ENCODE measurements around the gene RRP1B. TPM values are rescaled to one million over a fixed set of nuclear protein-coding genes. Genes with fewer than 3 reads are reported as not detected.
"Not testable (repeated sequence)": the region's sequence is repeated elsewhere in the genome, so short reads cannot be mapped to it uniquely, and the experiment has no call there.

The RRP1B gene
- total RNA-seq, 1 donor from 2014 or later: 8.4 TPM

DNA sequence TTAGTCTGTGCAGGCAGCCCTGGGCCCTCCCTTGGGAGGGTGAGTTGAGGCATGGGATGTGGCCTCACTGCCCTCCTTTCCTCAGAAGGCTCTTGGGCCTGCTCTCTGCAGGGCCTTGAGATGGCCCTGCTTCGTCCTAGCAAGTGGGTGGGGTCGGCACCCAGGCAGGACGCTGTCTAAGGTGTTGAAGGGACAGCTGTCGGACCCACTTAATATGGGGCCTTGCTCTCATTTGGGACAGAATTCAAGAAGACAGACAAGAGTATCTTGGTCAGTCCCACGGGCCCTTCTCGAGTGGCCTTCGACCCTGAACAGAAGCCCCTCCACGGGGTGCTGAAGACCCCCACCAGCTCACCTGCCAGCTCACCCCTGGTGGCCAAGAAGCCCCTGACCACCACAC, 33.6 kb downstream of the RRP1B start:
- no peak for ATAC-seq (ENCODE audit: poor library complexity)

DNA sequence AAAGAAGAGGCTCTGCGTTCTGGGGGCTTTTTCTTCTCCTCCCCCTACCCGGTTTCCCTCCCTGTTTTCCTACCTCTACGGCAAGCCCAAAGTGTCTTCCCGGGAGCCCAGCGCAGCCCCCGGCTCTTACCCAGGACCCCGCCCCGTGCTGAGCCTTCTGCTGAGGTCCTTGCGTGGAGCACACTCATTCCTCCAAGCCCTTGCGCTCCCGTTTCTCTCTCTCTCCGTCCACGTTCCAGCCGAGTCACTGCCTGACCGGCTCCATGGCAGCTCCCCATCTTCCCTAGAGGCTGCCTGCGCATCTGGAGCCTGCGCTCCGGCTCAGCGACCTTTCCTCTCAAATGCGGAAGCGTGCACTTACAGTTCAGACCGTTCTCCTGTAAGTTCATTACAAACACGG, 34.6 kb downstream of the RRP1B start:
- DNase-seq (no peak), ATAC-seq (ENCODE audit: poor library complexity) (no peak)
- intact Hi-C loops (cut with DNase I): no loop called here

More for the DNA sequence above, 33.6 kb downstream of the RRP1B start:
- intact Hi-C loops (cut with DNase I): no loop called here
- no peak for DNase-seq

DNA sequence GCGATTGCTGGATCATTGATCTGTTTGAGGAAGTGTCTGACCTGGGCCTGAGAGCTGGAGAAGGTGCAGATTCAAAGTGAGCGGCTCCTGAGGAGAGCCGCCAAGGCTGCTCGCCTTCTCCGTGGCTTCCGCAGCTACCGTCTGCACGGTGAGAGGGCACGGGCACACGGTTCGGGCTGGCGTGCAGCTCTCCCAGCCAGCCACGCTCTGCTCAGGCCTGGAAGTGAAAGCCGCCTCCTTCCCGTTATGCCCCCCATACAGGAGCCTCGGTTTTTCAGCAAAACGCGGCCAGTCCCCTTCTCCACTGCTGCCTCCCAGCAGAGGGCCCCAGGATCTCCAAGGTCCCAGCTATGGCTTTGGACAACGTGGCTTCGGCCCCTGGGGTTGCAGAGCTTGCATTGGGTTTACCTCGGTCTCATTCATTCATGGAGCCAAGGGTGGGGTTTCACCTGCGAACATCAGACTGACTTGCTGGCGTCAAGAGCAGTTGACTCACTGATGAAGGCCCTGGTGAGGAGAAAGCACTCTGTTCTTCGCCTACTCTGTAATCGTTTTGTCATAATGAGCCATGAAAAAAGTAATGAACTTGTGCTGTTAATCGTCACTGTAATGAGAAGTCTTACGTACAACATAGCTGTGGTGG, 35.2 kb downstream of the RRP1B start:
- intact Hi-C loops (cut with DNase I): no loop called here
- ATAC-seq (ENCODE audit: poor library complexity) (no peak), DNase-seq (no peak)

GRCh38 chr21:43696214-43696613, 36.9 kb downstream of the RRP1B start:
- ATAC-seq (ENCODE audit: poor library complexity): no peak
- DNase-seq: no peak
- intact Hi-C loops (cut with DNase I): no loop called here

- peak; percentile 4 for DNase-seq
- intact Hi-C loops (cut with DNase I): no loop called here
- ATAC-seq (ENCODE audit: poor library complexity): no peak
These were observed 38.6 kb downstream of the RRP1B start for GRCh38 chr21:43697758-43698643.

- ATAC-seq (ENCODE audit: poor library complexity); intact Hi-C loops (cut with DNase I); DNase-seq: not testable (repeated sequence)
These were observed 40.1 kb downstream of the RRP1B start for GRCh38 chr21:43699492-43699777.

- DNase-seq (peak; percentile 22), ATAC-seq (ENCODE audit: poor library complexity) (no peak)
- intact Hi-C loops (cut with DNase I): no loop called here
These were observed 40.7 kb downstream of the RRP1B start for GRCh38 chr21:43699933-43700599.

DNA sequence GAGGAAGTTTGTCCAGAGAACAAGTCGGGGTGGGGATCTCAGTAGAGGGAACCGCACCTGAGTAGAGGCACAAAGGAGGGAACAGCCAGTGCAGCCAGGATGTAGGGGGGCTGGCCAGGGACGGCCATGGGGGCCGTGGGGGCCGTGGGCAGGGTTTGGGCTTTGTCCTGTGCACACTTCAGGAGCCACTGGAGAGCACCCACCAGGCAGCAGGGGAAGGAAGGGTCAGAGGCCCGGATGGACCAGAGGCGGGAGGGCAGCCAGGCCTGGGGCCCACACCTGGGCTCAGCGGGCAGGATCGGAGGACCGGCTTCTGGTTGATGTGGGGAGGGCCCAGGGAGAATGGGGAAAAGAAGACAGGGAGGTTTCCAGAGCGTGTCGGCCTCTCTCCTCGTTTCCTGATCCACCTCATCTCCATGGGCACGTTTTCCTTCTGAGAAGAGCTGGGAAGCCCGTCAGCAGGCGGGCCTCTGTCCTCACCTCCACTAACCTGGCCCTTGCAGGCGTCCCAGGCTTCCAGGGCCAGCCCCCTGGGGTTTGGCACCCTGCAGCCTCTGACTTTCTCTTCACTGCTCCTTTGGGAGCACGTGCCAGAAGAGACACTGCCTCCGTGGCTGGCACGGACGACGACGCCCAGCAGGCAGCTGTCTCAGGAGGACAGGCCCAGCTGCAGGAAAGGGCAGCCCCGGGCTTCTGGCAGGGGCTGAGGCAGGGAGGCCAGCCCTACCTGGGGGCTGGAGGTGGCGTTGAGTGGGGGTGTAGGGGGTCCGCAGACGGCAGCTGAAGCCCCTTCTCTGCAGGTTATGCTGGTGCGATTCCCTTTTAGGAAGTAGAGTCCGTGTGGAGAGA, 42.8 kb downstream of the RRP1B start:
- DNase-seq (peak; percentile 40), ATAC-seq (ENCODE audit: poor library complexity) (peak; percentile 28)
- intact Hi-C loops (cut with DNase I): no loop called here

DNA sequence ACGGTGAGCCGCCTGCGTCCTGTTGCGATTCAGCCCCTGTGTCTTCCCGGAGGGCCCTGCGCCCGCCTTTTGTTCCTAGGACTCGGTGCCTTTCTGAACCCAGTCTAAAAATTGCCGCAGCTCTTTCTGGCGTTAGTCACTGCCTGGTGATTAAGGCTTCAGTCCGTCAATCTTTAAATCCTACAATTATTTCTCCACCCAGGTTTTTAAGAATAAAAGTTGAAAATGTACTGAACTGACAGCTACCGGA, 43.4 kb downstream of the RRP1B start:
- intact Hi-C loops (cut with DNase I): no loop called here
- ATAC-seq (ENCODE audit: poor library complexity): peak; percentile 52
- DNase-seq: no peak

DNA sequence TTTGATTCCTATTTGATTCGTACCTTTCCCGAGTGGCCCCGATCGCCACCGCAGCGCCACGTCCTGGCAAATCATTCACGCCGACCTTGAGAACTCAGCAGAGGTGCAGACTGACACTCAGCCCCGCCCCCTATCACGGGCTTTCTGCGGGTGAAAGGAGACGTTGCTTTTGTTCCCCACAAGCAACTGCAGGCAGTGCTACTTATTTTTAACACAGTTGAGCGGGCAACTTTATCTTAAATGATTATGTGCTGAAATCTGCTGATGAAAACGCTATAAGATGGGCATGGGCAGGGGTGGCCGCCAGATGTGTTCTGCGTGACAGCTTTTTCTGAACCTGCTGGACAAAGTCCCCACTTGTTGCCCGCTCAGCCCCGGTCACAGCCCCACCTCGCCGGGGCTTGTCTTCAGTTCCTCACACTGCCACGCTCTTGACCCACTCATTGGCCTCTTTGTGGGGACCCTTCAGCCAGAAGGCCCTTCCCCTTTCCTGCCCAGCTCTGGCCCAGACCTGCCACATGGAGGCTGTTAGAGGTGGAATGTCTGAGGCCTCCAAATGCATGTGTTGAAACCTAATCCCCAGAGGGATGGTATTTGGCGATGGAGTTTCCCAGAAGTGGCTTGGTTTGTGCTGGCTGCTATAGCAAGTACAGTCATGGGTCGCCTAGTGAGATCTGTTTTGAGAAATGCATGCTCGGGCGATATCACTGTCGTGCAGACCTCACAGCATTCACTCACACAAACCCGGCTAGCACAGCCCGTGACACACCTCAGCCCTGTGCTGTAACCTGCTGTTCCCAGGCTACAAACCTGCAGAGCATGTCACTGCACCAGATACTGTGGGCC, 43.9 kb downstream of the RRP1B start:
- intact Hi-C loops (cut with DNase I): no loop called here

DNA sequence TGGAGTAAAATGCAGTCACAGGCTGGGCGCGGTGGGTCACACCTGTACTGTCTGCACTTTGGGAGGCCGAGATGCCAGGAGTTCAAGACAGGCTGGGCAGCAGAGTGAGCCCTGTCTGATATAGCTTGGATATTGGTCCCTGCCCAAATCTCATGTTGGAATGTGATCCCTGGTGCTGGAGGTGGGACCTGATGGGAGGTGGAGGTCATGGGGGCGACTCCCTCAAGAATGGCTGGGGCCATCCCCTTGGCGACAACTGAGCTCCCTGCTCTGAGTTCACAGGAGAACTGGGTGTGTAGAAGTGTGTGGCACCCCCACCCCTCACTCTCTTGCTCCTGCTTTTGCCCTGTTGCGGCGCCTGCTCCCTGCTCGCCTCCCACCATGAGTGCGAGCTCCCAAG, 48.1 kb downstream of the RRP1B start:
- no peak for ATAC-seq (ENCODE audit: poor library complexity)
- intact Hi-C loops (cut with DNase I): no loop called here
- no peak for DNase-seq

More for the DNA sequence above, 43.9 kb downstream of the RRP1B start:
- DNase-seq: peak; percentile 79
- ATAC-seq (ENCODE audit: poor library complexity): peak; percentile 88

DNA sequence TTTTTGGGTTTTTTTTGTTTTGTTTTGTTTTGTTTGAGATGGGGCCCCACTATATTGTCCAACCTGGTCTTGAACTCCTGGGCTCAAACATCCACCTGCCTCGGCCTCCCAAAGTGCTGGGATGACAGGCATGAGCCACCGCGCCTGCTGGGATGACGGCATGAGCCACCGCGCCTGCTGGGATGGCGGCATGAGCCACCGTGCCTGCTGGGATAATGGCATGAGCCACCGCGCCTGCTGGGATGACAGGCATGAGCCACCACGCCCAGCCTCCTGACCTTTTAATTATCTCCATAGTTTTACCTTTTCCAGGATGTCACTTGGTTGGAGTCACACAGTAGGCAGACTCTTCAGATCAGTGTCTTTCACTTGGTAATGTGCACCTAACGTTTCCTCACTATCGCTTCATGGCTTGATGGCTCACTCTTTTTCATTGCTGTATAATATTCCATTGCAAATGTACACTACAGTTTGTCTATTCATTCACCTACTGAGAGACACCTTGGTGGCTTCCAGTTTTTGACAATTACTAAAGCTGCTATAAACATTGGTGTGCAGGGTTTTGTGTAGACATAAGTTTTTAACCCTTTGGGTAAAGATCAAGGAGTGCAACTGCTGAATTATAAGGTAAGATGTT, 49.5 kb downstream of the RRP1B start:
- no peak for ATAC-seq (ENCODE audit: poor library complexity)
- no peak for DNase-seq
- intact Hi-C loops (cut with DNase I): no loop called here

DNA sequence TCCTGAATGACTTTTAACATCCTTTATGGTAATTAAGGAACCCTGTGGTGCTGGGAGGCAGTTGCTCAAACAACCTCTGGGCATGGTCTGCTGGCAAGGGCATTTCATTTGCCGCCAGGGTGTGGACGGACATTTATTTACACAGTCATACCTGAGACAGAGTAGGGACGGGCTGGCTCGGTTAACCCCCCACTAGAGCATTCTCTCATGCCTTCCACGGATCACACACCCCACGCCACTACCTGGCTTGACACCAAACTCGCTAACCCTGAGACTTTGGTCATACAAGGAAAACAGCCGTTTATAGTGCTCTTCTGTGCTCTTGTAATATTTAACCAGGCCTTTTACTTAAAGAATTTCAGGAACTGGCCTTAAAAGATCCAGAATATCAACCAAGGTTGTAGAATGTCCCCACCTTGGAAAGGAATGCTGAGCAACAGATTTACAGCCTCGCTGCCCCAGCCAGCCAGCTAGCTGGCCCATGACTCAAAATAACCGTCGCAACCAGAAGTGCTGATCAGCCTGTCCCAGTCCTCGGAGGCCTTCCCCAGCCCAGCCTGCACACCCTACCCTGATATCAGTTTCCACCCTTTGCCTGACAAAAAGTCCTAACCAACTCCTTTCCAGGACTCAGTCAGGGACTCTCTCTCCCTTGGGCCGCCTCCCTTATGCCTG, 53.0 kb downstream of the RRP1B start:
- intact Hi-C loops (cut with DNase I): no loop called here
- ATAC-seq (ENCODE audit: poor library complexity) (peak; percentile 47), DNase-seq (no peak)

- intact Hi-C loops (cut with DNase I); ATAC-seq (ENCODE audit: poor library complexity); DNase-seq: not testable (repeated sequence)
These were observed 53.8 kb downstream of the RRP1B start for GRCh38 chr21:43713123-43713522.

DNA sequence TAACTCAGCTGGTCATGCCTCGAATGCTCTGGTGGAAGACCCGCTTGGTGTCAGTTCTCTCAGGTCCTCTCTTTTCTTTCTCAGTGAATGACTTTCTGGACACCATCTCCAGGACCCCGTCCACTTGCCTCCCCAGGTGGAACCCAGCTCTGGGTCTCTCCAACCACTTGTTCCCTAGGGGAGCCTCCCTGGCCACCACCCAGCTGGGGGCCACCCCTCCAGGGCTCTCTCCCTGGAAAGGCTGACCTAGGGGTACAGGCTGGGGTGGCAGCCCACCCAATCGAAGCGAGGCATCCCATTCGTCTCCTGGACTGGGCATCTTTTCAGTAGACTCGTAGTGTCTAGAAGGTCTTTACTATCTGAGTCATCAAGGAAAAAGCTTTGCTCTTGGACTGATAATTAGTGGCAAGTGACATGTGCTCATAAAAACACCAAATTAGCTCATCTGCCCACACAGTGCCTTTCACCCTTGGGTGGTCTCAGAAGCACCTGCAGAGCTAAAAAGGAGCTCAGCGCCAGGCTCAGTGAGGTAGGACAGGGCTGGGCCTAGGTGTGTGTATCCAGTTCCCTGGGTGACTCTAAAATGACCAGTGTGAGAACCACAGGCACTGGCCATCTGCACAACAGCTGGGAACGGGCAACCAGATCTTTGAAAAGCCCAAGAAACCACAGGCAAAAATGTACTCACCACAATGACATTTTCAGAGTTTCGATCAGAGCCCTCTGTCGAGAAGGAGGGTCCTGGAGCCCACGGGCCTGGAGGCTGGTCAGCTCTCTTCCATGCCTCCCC, 57.2 kb downstream of the RRP1B start:
- ATAC-seq (ENCODE audit: poor library complexity) (no peak), DNase-seq (no peak)

DNA sequence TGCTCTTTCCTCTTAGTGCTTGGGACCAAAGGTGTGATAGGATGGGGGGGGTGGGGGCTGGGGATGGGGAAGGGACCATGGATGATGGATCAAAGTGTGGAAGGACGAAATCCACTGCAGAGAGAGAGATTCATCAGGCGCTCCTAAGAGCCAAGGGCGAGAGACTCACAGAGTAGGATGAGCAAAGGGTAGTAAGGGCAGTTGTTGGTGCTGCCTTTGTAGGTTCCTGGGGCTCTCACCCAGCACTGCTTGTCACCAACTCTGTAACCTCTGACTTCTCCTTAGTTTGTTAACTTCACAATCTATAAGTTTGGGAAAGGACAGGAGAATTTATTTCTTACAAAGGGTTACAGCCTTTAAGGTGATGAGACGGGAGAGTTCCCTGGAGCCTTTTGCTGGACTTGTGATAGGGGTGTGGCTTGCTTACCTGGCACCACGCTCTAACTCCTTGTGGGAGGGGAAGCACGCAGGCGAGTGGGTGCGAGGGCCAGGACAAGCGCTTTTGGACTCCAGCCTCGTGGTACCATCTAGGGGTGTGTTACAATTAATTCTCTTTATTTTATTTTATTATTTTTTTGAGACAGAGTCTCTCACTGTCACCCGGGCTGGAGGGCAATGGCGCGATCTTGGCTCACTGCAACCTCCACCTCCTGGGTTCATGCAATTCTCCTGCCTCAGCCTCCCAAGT, 58.0 kb downstream of the RRP1B start:
- intact Hi-C loops (cut with DNase I): no loop called here
- ATAC-seq (ENCODE audit: poor library complexity) (no peak), DNase-seq (no peak)

More for the DNA sequence above, 57.2 kb downstream of the RRP1B start:
- intact Hi-C loops (cut with DNase I): no loop called here
